KMS-11 (cell line): Measurements from ENCODE around the gene ENKD1.

Experiments
- H2AFZ ChIP-seq: fragments of 200-600 bp; sonication (generic); 2 replicates; pipeline ENCODE4 v1.6.1; 2016; ENCODE audit warnings: antibody characterized with exemption, mixed run types, low read depth
- H3K27ac ChIP-seq: fragments of 200-600 bp; sonication (generic); 2 replicates; pipeline ENCODE4 v1.6.1; 2016; ENCODE audit warnings: mild to moderate bottlenecking, mixed run types
- H3K27me3 ChIP-seq: fragments of 200-600 bp; sonication (generic); 2 replicates; pipeline ENCODE4 v1.6.1; 2017; ENCODE audit warnings: mild to moderate bottlenecking, low read depth, mixed run types, moderate library complexity; ENCODE audit not compliant: insufficient read depth
- H3K36me3 ChIP-seq: fragments of 200-600 bp; sonication (generic); 2 replicates; pipeline ENCODE4 v1.6.1; 2017; ENCODE audit warnings: mild to moderate bottlenecking, mixed run types; ENCODE audit not compliant: insufficient read depth
- H3K4me1 ChIP-seq: fragments of 200-600 bp; sonication (generic); 2 replicates; pipeline ENCODE4 v1.6.1; 2016; ENCODE audit warnings: mild to moderate bottlenecking, low read depth, mixed run types; ENCODE audit not compliant: poor library complexity, severe bottlenecking
- H3K4me2 ChIP-seq: fragments of 200-600 bp; sonication (generic); 2 replicates; pipeline ENCODE4 v1.7.0; 2016; ENCODE audit warnings: mild to moderate bottlenecking, mixed run types
- H3K4me3 ChIP-seq: fragments of 200-600 bp; sonication (generic); IDR thresholded peaks from 2 replicates; pipeline ENCODE4 v1.6.1; 2017; ENCODE audit warnings: low read depth, low read length, mixed read lengths; ENCODE audit not compliant: insufficient read depth
- H3K79me2 ChIP-seq: fragments of 200-600 bp; sonication (generic); 2 replicates; pipeline ENCODE4 v1.6.1; 2016; ENCODE audit warnings: low read depth, mixed run types; ENCODE audit not compliant: insufficient read depth
- H3K9ac ChIP-seq: fragments of 200-600 bp; sonication (generic); 2 replicates; pipeline ENCODE4 v1.6.1; 2016; ENCODE audit warnings: mild to moderate bottlenecking, mixed run types
- H4K20me1 ChIP-seq: fragments of 200-600 bp; sonication (generic); 2 replicates; pipeline ENCODE4 v1.6.1; 2016; ENCODE audit warnings: mild to moderate bottlenecking, mixed run types; ENCODE audit not compliant: insufficient read depth
- CTCF ChIP-seq: fragments of 200-600 bp; sonication (generic); conservative IDR thresholded peaks from 2 replicates; pipeline ENCODE4 v1.6.1; 2017; ENCODE audit warnings: low read depth, mild to moderate bottlenecking, antibody characterized with exemption, low read length, moderate library complexity, mixed read lengths

The ENKD1 gene

GRCh38 chr16:67669499-67670101 lies 3.0 kb upstream of the ENKD1 start:
- H4K20me1 ChIP-seq, result no peaks in the 10 kb centered on the region
- H3K27me3 ChIP-seq, result no peaks in the 10 kb centered on the region
- no peak overlapping the region for H3K9ac ChIP-seq
- peaks cover 34% of the 10 kb centered on the region for H3K4me1 ChIP-seq
- H3K36me3 ChIP-seq, result no peaks in the 10 kb centered on the region
- no peak for TF ChIP-seq CTCF
- no peaks in the 10 kb centered on the region; the same call in 1 of the 2 replicates for H3K79me2 ChIP-seq
- no peak overlapping the region for H3K4me2 ChIP-seq
- no peak overlapping the region for H3K4me3 ChIP-seq
- no peak overlapping the region for H2AFZ ChIP-seq
- no peak overlapping the region for H3K27ac ChIP-seq

- no peak overlapping the region for H3K4me3 ChIP-seq
- no peak overlapping the region for H3K9ac ChIP-seq
- peaks cover 34% of the 10 kb centered on the region for H3K4me1 ChIP-seq
- H3K79me2 ChIP-seq, result no peaks in the 10 kb centered on the region; the same call in 1 of the 2 replicates
- no peaks in the 10 kb centered on the region for H3K36me3 ChIP-seq
- H3K27ac ChIP-seq, result no peak overlapping the region
- no peak overlapping the region for H2AFZ ChIP-seq
- no peaks in the 10 kb centered on the region for H3K27me3 ChIP-seq
- peak; percentile 30 for TF ChIP-seq CTCF
- H4K20me1 ChIP-seq, result no peaks in the 10 kb centered on the region
- no peak overlapping the region; the same call in 1 of the 2 replicates for H3K4me2 ChIP-seq
These were observed 2.1 kb upstream of the ENKD1 start for GRCh38 chr16:67668495-67669157.

- Histone ChIP-seq H2AFZ (peak overlapping the region; percentile 89; the same call in 1 of the 2 replicates), H3K27ac (peak overlapping the region; percentile 59; the same call in 1 of the 2 replicates), H3K79me2 (no peaks in the 10 kb centered on the region; the same call in 1 of the 2 replicates), H3K9ac (no peak overlapping the region; the same call in 1 of the 2 replicates), H3K36me3 (no peaks in the 10 kb centered on the region), H4K20me1 (no peaks in the 10 kb centered on the region), H3K4me3 (no peak overlapping the region), H3K4me2 (peak overlapping the region; percentile 90), H3K27me3 (no peaks in the 10 kb centered on the region), H3K4me1 (peaks cover 31% of the 10 kb centered on the region)
- peak; percentile 70 for TF ChIP-seq CTCF
These were observed 1.4 kb upstream of the ENKD1 start for GRCh38 chr16:67667817-67668494.

- TF ChIP-seq CTCF, result no peak
- Histone ChIP-seq H3K4me2 (peak overlapping the region; percentile 90), H3K79me2 (no peaks in the 10 kb centered on the region; the same call in 1 of the 2 replicates), H3K27ac (peak overlapping the region; percentile 59; the same call in 1 of the 2 replicates), H3K4me1 (peaks cover 29% of the 10 kb centered on the region), H2AFZ (peak overlapping the region; percentile 89), H3K4me3 (no peak overlapping the region), H4K20me1 (no peaks in the 10 kb centered on the region), H3K9ac (peak overlapping the region; percentile 60; the same call in 1 of the 2 replicates), H3K36me3 (no peaks in the 10 kb centered on the region), H3K27me3 (no peaks in the 10 kb centered on the region)
These were observed 885 bp upstream of the ENKD1 start for GRCh38 chr16:67667453-67667816.
